ENCODE measurements around the gene NFKBIL1. TPM values are rescaled to one million over a fixed set of nuclear protein-coding genes. Genes with fewer than 3 reads are reported as not detected.
A peak's percentile ranks its signal among the peaks of the same experiment; 100 is the strongest.

NFKBIL1 gene
- total RNA-seq, 1 donor = 9.8 TPM

DNA sequence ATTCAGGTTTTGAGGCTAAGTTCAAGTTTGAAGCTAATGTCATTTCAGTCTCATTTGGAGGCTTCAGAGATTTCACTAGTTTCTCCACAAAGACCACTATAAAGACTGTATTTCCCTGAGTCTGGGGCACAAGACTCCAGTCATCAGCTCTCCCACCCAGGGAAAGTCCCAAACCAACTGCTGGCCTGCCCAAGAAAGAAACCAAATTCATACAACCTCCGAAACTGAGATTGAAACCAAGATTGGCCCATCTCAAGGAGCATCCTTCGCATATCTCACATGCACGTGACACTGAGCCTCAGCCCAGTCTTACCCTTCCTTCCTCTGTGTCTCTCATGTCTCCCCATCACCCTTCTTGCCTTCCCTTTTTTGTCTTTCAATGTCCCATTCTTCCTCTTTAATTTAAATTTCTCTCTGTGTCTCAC lies 21.1 kb downstream of the NFKBIL1 start:
- Histone ChIP-seq H3K4me3 (ENCODE audit: low read length) (no peak overlapping the region), H3K4me1 (ENCODE audit: insufficient read depth, low read length) (peaks cover 72% of the 10 kb centered on the region), H3K27me3 (ENCODE audit: insufficient read depth, low read length) (no peaks in the 10 kb centered on the region), H3K9me3 (ENCODE audit: low read depth, low read length) (no peaks in the 10 kb centered on the region)

DNA sequence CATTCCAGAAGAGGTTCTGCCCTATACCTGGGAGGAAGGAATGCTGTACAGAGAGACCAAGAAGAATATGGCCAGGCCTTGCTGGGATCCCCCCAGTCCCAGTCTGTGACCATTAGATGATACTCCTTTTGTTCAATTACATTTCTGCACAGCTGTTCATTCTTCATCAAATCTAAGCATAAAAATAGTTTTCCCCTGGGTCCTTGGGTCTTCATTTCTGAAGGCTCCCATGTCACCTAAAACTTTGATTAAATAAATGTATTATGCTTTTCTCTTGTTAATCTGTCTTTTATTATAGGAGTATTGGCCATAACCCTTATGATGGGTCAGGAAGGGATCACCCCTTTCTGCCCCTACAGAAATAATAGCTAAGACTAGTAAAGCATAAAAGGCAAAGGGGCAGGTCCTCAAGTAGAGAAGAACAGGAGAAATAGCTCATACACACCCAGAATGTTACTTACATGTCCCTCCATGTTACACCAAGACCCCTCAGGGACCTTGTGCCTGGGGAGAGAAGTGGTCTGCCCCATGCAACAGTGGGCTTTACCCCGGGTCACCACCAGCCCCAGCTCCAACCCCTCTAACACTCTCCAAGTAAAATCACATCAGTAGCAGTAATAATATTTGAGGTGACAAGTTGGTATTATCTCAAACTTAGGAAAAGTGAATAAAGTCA lies 22.6 kb downstream of the NFKBIL1 start:
- Histone ChIP-seq H3K4me3 (ENCODE audit: low read length) (no peak overlapping the region), H3K9me3 (ENCODE audit: low read depth, low read length) (no peaks in the 10 kb centered on the region), H3K4me1 (ENCODE audit: insufficient read depth, low read length) (peaks cover 81% of the 10 kb centered on the region), H3K27me3 (ENCODE audit: insufficient read depth, low read length) (no peaks in the 10 kb centered on the region)

DNA sequence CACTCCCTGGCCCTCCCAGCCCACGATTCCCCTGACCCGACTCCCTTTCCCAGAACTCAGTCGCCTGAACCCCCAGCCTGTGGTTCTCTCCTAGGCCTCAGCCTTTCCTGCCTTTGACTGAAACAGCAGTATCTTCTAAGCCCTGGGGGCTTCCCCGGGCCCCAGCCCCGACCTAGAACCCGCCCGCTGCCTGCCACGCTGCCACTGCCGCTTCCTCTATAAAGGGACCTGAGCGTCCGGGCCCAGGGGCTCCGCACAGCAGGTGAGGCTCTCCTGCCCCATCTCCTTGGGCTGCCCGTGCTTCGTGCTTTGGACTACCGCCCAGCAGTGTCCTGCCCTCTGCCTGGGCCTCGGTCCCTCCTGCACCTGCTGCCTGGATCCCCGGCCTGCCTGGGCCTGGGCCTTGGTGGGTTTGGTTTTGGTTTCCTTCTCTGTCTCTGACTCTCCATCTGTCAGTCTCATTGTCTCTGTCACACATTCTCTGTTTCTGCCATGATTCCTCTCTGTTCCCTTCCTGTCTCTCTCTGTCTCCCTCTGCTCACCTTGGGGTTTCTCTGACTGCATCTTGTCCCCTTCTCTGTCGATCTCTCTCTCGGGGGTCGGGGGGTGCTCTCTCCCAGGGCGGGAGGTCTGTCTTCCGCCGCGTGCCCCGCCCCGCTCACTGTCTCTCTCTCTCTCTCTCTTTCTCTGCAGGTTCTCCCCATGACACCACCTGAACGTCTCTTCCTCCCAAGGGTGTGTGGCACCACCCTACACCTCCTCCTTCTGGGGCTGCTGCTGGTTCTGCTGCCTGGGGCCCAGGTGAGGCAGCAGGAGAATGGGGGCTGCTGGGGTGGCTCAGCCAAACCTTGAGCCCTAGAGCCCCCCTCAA lies 24.9 kb downstream of the NFKBIL1 start, which contains the start of gene LTA:
Gene LTA (plus strand): TSS at position 249 of the 871 bp plus-strand sequence. CDS start 454 bp downstream, at position 703.
- Histone ChIP-seq H3K4me3 (ENCODE audit: low read length) (peak within 1 kb of the TSS; percentile 37), H3K4me1 (ENCODE audit: insufficient read depth, low read length) (peaks cover 96% of the 10 kb centered on the region), H3K9me3 (ENCODE audit: low read depth, low read length) (no peaks in the 10 kb centered on the region), H3K27me3 (ENCODE audit: insufficient read depth, low read length) (no peaks in the 10 kb centered on the region)

DNA sequence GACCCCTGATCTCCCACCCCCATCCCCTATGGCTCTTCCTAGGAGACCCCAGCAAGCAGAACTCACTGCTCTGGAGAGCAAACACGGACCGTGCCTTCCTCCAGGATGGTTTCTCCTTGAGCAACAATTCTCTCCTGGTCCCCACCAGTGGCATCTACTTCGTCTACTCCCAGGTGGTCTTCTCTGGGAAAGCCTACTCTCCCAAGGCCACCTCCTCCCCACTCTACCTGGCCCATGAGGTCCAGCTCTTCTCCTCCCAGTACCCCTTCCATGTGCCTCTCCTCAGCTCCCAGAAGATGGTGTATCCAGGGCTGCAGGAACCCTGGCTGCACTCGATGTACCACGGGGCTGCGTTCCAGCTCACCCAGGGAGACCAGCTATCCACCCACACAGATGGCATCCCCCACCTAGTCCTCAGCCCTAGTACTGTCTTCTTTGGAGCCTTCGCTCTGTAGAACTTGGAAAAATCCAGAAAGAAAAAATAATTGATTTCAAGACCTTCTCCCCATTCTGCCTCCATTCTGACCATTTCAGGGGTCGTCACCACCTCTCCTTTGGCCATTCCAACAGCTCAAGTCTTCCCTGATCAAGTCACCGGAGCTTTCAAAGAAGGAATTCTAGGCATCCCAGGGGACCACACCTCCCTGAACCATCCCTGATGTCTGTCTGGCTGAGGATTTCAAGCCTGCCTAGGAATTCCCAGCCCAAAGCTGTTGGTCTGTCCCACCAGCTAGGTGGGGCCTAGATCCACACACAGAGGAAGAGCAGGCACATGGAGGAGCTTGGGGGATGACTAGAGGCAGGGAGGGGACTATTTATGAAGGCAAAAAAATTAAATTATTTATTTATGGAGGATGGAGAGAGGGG lies 26.1 kb downstream of the NFKBIL1 start:
- no peaks in the 10 kb centered on the region for H3K27me3 ChIP-seq (ENCODE audit: insufficient read depth, low read length)
- H3K4me1 ChIP-seq (ENCODE audit: insufficient read depth, low read length) = peaks cover 96% of the 10 kb centered on the region
- no peaks in the 10 kb centered on the region for H3K9me3 ChIP-seq (ENCODE audit: low read depth, low read length)
- no peak overlapping the region for H3K4me3 ChIP-seq (ENCODE audit: low read length)

DNA sequence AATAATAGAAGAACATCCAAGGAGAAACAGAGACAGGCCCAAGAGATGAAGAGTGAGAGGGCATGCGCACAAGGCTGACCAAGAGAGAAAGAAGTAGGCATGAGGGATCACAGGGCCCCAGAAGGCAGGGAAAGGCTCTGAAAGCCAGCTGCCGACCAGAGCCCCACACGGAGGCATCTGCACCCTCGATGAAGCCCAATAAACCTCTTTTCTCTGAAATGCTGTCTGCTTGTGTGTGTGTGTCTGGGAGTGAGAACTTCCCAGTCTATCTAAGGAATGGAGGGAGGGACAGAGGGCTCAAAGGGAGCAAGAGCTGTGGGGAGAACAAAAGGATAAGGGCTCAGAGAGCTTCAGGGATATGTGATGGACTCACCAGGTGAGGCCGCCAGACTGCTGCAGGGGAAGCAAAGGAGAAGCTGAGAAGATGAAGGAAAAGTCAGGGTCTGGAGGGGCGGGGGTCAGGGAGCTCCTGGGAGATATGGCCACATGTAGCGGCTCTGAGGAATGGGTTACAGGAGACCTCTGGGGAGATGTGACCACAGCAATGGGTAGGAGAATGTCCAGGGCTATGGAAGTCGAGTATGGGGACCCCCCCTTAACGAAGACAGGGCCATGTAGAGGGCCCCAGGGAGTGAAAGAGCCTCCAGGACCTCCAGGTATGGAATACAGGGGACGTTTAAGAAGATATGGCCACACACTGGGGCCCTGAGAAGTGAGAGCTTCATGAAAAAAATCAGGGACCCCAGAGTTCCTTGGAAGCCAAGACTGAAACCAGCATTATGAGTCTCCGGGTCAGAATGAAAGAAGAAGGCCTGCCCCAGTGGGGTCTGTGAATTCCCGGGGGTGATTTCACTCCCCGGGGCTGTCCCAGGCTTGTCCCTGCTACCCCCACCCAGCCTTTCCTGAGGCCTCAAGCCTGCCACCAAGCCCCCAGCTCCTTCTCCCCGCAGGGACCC lies 27.0 kb downstream of the NFKBIL1 start:
- H3K4me3 ChIP-seq (ENCODE audit: low read length) = no peak overlapping the region
- no peaks in the 10 kb centered on the region for H3K27me3 ChIP-seq (ENCODE audit: insufficient read depth, low read length)

DNA sequence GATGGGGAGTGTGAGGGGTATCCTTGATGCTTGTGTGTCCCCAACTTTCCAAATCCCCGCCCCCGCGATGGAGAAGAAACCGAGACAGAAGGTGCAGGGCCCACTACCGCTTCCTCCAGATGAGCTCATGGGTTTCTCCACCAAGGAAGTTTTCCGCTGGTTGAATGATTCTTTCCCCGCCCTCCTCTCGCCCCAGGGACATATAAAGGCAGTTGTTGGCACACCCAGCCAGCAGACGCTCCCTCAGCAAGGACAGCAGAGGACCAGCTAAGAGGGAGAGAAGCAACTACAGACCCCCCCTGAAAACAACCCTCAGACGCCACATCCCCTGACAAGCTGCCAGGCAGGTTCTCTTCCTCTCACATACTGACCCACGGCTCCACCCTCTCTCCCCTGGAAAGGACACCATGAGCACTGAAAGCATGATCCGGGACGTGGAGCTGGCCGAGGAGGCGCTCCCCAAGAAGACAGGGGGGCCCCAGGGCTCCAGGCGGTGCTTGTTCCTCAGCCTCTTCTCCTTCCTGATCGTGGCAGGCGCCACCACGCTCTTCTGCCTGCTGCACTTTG lies 28.0 kb downstream of the NFKBIL1 start, which contains the start of gene TNF:
Gene TNF (plus strand): TSS at position 231 of the 567 bp plus-strand sequence. CDS start 177 bp downstream, at position 408.
- Histone ChIP-seq H3K4me3 (ENCODE audit: low read length) (peak within 1 kb of the TSS; percentile 57), H3K9me3 (ENCODE audit: low read depth, low read length) (no peaks in the 10 kb centered on the region), H3K4me1 (ENCODE audit: insufficient read depth, low read length) (peaks cover 96% of the 10 kb centered on the region), H3K27me3 (ENCODE audit: insufficient read depth, low read length) (no peaks in the 10 kb centered on the region)

More for the DNA sequence above, 27.0 kb downstream of the NFKBIL1 start:
- Histone ChIP-seq H3K4me1 (ENCODE audit: insufficient read depth, low read length) (peaks cover 96% of the 10 kb centered on the region), H3K9me3 (ENCODE audit: low read depth, low read length) (no peaks in the 10 kb centered on the region)

DNA sequence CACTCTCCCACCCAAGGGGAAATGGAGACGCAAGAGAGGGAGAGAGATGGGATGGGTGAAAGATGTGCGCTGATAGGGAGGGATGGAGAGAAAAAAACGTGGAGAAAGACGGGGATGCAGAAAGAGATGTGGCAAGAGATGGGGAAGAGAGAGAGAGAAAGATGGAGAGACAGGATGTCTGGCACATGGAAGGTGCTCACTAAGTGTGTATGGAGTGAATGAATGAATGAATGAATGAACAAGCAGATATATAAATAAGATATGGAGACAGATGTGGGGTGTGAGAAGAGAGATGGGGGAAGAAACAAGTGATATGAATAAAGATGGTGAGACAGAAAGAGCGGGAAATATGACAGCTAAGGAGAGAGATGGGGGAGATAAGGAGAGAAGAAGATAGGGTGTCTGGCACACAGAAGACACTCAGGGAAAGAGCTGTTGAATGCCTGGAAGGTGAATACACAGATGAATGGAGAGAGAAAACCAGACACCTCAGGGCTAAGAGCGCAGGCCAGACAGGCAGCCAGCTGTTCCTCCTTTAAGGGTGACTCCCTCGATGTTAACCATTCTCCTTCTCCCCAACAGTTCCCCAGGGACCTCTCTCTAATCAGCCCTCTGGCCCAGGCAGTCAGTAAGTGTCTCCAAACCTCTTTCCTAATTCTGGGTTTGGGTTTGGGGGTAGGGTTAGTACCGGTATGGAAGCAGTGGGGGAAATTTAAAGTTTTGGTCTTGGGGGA lies 28.7 kb downstream of the NFKBIL1 start:
- Histone ChIP-seq H3K4me3 (ENCODE audit: low read length) (peak overlapping the region; percentile 57), H3K27me3 (ENCODE audit: insufficient read depth, low read length) (no peaks in the 10 kb centered on the region), H3K9me3 (ENCODE audit: low read depth, low read length) (no peaks in the 10 kb centered on the region), H3K4me1 (ENCODE audit: insufficient read depth, low read length) (peaks cover 93% of the 10 kb centered on the region)

DNA sequence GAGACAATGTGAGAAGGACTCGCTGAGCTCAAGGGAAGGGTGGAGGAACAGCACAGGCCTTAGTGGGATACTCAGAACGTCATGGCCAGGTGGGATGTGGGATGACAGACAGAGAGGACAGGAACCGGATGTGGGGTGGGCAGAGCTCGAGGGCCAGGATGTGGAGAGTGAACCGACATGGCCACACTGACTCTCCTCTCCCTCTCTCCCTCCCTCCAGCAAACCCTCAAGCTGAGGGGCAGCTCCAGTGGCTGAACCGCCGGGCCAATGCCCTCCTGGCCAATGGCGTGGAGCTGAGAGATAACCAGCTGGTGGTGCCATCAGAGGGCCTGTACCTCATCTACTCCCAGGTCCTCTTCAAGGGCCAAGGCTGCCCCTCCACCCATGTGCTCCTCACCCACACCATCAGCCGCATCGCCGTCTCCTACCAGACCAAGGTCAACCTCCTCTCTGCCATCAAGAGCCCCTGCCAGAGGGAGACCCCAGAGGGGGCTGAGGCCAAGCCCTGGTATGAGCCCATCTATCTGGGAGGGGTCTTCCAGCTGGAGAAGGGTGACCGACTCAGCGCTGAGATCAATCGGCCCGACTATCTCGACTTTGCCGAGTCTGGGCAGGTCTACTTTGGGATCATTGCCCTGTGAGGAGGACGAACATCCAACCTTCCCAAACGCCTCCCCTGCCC lies 29.6 kb downstream of the NFKBIL1 start:
- Histone ChIP-seq H3K9me3 (ENCODE audit: low read depth, low read length) (no peaks in the 10 kb centered on the region), H3K27me3 (ENCODE audit: insufficient read depth, low read length) (no peaks in the 10 kb centered on the region), H3K4me1 (ENCODE audit: insufficient read depth, low read length) (peaks cover 87% of the 10 kb centered on the region), H3K4me3 (ENCODE audit: low read length) (peak overlapping the region; percentile 57)

DNA sequence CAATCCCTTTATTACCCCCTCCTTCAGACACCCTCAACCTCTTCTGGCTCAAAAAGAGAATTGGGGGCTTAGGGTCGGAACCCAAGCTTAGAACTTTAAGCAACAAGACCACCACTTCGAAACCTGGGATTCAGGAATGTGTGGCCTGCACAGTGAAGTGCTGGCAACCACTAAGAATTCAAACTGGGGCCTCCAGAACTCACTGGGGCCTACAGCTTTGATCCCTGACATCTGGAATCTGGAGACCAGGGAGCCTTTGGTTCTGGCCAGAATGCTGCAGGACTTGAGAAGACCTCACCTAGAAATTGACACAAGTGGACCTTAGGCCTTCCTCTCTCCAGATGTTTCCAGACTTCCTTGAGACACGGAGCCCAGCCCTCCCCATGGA lies 30.2 kb downstream of the NFKBIL1 start:
- Histone ChIP-seq H3K4me1 (ENCODE audit: insufficient read depth, low read length) (peaks cover 87% of the 10 kb centered on the region), H3K4me3 (ENCODE audit: low read length) (peak overlapping the region; percentile 57), H3K9me3 (ENCODE audit: low read depth, low read length) (no peaks in the 10 kb centered on the region), H3K27me3 (ENCODE audit: insufficient read depth, low read length) (no peaks in the 10 kb centered on the region)

DNA sequence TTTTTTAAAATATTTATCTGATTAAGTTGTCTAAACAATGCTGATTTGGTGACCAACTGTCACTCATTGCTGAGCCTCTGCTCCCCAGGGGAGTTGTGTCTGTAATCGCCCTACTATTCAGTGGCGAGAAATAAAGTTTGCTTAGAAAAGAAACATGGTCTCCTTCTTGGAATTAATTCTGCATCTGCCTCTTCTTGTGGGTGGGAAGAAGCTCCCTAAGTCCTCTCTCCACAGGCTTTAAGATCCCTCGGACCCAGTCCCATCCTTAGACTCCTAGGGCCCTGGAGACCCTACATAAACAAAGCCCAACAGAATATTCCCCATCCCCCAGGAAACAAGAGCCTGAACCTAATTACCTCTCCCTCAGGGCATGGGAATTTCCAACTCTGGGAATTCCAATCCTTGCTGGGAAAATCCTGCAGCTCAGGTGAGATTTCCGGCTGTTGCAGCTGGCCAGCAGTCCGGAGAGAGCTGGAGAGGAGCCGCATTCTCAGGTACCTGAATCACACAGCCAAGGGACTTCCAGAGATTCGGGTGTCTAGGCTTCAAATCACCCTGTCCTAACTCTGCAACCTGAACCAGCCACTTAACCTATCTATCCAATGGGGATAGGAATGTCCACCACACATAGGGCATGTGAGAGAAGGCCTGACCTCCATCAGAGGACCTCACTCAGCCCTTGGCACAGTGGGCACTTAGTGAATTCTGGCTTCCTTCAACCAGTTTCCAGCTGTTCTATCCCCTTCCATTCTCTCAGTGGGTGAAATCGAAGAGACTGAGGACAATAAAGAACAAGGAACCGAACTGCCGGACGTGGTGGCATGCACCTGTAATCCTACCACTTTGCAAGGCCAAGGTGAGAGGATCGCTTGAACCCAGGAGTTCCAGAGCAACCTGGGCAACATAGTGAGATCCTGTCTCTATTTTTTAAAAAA lies 31.0 kb downstream of the NFKBIL1 start:
- H3K4me1 ChIP-seq (ENCODE audit: insufficient read depth, low read length) = peaks cover 87% of the 10 kb centered on the region
- no peaks in the 10 kb centered on the region for H3K9me3 ChIP-seq (ENCODE audit: low read depth, low read length)
- no peaks in the 10 kb centered on the region for H3K27me3 ChIP-seq (ENCODE audit: insufficient read depth, low read length)
- no peak overlapping the region for H3K4me3 ChIP-seq (ENCODE audit: low read length)

DNA sequence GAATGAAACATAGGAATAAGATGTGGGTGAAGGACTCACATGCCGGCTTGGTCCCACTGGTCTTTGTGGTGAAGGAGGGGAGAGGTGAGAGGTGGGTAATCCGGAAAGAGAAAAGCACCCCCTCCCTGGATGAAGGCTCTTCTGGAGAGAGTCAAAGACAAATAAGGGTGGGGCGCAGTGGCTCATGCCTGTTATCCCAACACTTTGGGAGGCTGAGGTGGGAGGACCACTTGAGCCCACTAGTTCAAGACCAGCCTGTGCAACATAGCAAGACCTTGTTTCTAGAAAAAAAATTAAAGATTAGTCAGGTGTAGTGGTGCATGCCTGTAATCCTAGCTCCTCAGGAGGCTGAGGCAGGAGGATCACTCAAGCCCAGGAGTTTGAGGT lies 31.7 kb downstream of the NFKBIL1 start:
- Histone ChIP-seq H3K4me1 (ENCODE audit: insufficient read depth, low read length) (peaks cover 87% of the 10 kb centered on the region), H3K9me3 (ENCODE audit: low read depth, low read length) (no peaks in the 10 kb centered on the region), H3K4me3 (ENCODE audit: low read length) (no peak overlapping the region), H3K27me3 (ENCODE audit: insufficient read depth, low read length) (no peaks in the 10 kb centered on the region)
